ENCODE measurements around the gene TF.
A peak's percentile ranks its signal among the peaks of the same experiment; 100 is the strongest.

TF gene

GRCh38 chr3:133805702-133806475 is 59.7 kb downstream of the TF start, which contains the start of gene SRPRB (continued):
- TF ChIP-seq KLF17 (tag by site-specific recombination; IDR thresholded peaks at IDR 0.05) (no peak), ZNF184 (tag by site-specific recombination; IDR thresholded peaks at IDR 0.05) (no peak), ZNF548 (tag by site-specific recombination; IDR thresholded peaks at IDR 0.05) (no peak), PATZ1 (tag by site-specific recombination; IDR thresholded peaks at IDR 0.05) (peak; percentile 73), SALL2 (tag by site-specific recombination; IDR thresholded peaks at IDR 0.05; ENCODE audit: borderline replicate concordance) (no peak), GLI4 (tag by site-specific recombination; IDR thresholded peaks at IDR 0.05) (0 out of 2 replicates have a peak, but pooled peaks have one; percentile 17), ZNF629 (tag by site-specific recombination; IDR thresholded peaks at IDR 0.05) (no peak; the same call in 1 of the 2 replicates), ZNF248 (tag by site-specific recombination; IDR thresholded peaks at IDR 0.05) (no peak), ZNF449 (tag by site-specific recombination; IDR thresholded peaks at IDR 0.05) (no peak), PRDM2 (tag by site-specific recombination; IDR thresholded peaks at IDR 0.05; ENCODE audit: borderline replicate concordance) (no peak), SCRT1 (tag by site-specific recombination; IDR thresholded peaks at IDR 0.05; ENCODE audit: borderline replicate concordance) (no peak), ZSCAN5A (tag by site-specific recombination; IDR thresholded peaks at IDR 0.05) (0 out of 2 replicates have a peak, but pooled peaks have one; percentile 30), ZNF791 (tag by site-specific recombination; IDR thresholded peaks at IDR 0.05) (no peak), SP2 (tag by site-specific recombination; IDR thresholded peaks at IDR 0.05) (peak; percentile 56), HIC1 (tag by site-specific recombination; IDR thresholded peaks at IDR 0.05) (peak; percentile 52; the same call in 1 of the 2 replicates), ZFP69B (tag by site-specific recombination; IDR thresholded peaks at IDR 0.05) (no peak), OSR2 (tag by site-specific recombination; IDR thresholded peaks at IDR 0.05) (no peak), ZNF433 (tag by site-specific recombination; IDR thresholded peaks at IDR 0.05; ENCODE audit: low read depth) (no peak), ZNF521 (tag by site-specific recombination; IDR thresholded peaks at IDR 0.05) (no peak), ZBTB21 (tag by site-specific recombination; IDR thresholded peaks at IDR 0.05) (no peak), ZNF488 (tag by site-specific recombination; IDR thresholded peaks at IDR 0.05) (no peak), ZNF558 (tag by site-specific recombination; IDR thresholded peaks at IDR 0.05) (no peak), ZNF311 (tag by site-specific recombination; IDR thresholded peaks at IDR 0.05; ENCODE audit: borderline replicate concordance) (no peak), GLIS2 (tag by site-specific recombination; IDR thresholded peaks at IDR 0.05) (no peak)

All from HEK293 (cell line).